GM21526 (cell line): Measurements from ENCODE around the gene PRDM10.
A peak's percentile ranks its signal among the peaks of the same experiment; 100 is the strongest.
"Not testable (repeated sequence)": the region's sequence is repeated elsewhere in the genome, so short reads cannot be mapped to it uniquely, and the experiment has no call there.

Experiments used
- ATAC-seq: cut with Tn5 transposase; IDR thresholded peaks from one replicate; pipeline ENCODE4 v1.9.1; 2021; ENCODE audit warnings: moderate library complexity; ENCODE audit not compliant: unreplicated experiment, low FRiP score

The PRDM10 gene

GRCh38 chr11:129979046-129979605 is 23.5 kb downstream of the PRDM10 start:
- ATAC-seq, result no peak

- ATAC-seq, result no peak
Measured at GRCh38 chr11:129978447-129978846, 24.2 kb downstream of the PRDM10 start.

- ATAC-seq, result no peak
Measured at GRCh38 chr11:129976328-129976727, 26.3 kb downstream of the PRDM10 start.

GRCh38 chr11:129975543-129975942 is 27.1 kb downstream of the PRDM10 start:
- ATAC-seq, result no peak

DNA sequence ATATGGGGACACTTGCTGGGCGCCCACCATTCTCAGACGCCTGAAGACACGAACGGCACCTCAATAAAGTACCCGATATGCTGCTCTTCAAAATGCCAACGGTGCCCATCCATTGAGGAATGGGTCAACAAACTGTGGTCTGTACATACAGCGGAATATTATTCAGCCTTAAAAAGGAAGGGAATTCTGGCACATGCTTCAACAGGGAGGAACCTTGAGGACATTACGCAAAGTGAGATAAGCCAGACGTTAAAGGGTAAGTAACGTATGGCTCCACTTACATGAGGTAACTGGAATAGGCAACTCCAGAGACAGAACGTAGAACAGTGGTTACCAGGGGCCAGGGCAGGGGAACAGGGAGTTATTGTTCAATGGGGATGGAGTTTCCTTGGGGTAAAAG is 28.0 kb downstream of the PRDM10 start:
- no peak for ATAC-seq

DNA sequence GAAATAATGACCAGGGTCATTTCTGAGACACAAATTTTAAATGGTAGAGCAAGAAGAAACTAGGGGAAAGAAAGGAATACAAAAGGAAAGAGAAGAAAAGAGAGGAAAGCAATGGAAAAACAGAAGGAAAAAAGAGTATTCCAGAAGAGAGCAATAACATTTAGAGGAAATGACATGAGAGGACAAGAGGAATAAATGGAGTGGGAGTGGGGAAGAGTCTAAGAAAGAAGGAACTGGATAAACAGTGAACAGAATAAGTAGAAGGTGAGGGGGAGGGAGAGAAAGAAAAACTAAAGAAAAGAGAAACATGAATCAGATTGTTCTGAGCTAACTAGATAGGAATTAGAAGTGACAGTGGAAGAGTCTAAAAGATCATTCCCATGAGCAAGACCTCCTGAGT is 28.4 kb downstream of the PRDM10 start:
- ATAC-seq, result no peak

DNA sequence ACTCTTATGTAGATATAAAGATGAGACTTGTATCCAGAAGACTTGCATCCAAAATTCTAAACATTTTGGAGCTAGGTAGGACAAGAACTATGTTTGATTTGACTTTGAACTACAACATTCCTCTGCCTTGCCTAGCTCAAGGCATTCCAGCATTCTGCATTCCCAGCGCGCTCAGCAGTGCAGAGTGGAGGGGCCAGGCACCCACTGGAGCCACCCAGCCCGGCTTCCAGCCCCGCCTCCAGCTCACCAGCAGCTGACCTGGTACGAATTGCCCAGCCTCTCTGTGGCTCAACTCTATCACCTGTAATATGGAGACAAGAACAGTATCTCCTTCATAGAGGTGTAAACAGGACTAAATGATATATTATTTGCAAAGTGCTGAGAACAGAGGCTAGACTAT is 28.8 kb downstream of the PRDM10 start:
- no peak for ATAC-seq

- peak; percentile 88 for ATAC-seq
Measured at GRCh38 chr11:129973068-129973467, 29.6 kb downstream of the PRDM10 start.

DNA sequence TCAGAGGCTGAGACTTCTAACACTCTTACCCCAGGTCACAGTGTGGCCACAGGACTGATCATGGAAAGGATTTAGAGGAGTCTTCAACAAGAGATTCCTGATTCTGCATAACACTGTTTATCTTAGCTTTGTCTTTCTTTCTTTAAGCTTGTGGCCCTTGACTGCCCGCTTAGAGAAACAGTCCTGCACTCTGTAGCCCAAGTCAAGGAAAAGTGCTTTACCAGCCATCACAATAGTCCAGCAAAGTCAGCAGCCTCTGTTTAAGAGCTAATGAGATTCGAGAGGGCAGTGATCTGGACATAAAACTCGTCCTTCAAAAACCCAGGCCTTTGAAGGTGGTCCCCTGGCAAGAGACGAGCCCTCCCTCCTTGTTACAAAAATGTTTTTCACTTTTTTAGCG is 30.0 kb downstream of the PRDM10 start:
- no peak for ATAC-seq

DNA sequence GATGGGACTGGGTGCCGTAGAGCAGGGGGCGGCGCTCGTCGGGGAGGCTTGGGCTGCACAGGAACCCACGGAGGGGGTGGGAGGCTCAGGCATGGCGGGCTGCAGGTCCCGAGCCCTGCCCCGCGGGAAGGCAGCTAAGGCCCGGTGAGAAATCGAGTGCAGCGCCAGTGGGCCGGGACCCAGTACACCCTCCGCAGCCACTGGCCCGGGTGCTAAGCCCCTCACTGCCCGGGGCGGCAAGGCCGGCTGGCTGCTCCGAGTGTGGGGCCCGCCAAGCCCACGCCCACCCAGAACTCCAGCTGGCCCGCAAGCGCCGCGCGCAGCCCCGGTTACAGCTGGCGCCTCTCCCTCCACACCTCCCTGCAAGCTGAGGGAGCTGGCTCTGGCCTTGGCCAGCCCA is 30.8 kb downstream of the PRDM10 start:
- not testable (repeated sequence) for ATAC-seq

DNA sequence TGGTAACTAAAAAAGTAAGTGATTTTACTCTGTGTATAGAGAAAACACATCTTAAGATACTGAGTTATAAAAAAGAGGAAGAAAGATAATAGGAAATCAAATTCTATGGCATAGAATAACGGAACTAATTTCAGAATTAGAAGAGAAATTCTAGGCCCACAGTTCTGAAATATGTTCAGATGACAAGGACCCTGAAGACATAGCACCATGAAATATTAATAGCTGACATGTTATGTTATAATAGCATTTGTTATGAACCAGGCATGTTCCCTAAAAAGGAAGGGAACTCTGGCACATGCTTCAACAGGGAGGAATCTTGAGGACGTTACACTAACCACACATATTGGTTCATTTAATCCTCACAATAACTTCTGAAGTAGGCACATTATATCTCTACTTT is 32.7 kb downstream of the PRDM10 start:
- no peak for ATAC-seq

DNA sequence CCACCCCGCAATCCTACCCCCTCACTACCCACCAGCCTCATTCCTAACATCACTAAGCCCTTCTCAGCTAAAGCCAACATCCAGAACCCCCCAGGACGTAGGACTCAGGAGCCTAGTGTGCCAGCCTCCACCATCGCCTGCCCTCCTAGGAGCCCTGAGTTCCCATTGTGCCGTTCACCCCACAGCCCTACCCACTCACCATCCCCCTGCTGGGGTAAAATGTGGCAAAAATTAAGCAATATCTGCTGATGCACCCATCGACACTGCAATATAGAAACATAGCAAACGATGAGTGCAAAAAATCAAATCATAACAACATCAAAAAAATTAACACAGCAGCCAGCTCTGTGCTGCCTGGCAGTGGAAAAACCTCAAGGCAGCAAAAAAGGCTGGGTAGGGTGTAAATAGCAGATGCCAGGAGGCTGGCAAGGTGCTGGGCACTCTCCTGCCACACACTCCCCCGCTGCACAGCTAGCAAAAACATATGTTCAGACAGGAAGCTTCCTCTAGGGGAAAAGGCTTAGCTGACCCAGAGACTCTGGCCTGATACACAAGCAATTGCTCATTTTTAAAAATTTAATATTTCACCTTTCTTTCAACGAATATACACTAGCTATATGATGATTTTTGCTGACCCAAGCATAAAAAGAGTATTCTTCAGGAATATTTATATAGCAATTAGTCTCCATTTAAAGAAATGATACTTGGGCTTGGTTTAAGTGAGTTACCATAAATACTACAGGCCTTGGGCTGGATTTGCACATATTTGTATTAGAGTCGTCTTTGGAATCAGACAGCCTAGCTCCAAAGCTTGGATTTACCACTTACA is 33.8 kb downstream of the PRDM10 start:
- ATAC-seq, result no peak

DNA sequence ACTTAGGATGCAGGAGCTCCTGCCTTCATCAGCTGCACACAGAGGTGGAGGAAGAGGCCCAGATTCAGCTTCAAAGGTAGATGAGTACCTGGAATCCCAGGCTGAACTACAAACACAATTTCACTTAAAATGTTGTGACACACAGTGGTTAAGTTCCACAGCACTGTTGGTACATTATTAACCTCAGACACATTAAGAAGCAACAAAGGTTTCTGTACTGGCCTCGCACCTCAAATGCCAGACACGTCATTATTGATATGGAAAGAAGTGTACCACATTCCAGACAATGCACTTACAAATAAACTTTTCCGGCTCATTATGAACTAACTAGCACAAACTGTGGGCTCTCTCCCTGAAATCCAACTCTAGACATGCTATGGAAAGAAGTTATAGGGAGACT is 34.6 kb downstream of the PRDM10 start:
- ATAC-seq, result no peak

DNA sequence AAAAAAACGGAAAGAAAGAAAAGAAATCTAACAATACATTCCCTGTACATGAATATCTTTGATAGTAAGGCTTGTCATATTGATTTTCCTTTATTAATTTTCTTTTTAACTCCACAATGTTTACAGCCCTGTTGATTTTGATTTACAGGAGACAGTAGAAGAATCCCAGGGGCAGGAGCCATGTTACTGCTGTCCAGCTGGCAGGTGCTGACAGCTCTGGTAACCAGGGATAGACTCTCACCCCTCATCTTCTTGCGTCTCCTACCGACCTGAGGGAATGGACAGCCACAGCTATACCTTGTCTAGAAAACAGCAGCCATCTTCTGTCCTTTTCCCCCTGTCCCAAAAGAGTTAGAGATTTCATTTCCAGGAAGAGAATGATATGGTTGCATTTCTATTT is 37.4 kb downstream of the PRDM10 start:
- ATAC-seq, result no peak

DNA sequence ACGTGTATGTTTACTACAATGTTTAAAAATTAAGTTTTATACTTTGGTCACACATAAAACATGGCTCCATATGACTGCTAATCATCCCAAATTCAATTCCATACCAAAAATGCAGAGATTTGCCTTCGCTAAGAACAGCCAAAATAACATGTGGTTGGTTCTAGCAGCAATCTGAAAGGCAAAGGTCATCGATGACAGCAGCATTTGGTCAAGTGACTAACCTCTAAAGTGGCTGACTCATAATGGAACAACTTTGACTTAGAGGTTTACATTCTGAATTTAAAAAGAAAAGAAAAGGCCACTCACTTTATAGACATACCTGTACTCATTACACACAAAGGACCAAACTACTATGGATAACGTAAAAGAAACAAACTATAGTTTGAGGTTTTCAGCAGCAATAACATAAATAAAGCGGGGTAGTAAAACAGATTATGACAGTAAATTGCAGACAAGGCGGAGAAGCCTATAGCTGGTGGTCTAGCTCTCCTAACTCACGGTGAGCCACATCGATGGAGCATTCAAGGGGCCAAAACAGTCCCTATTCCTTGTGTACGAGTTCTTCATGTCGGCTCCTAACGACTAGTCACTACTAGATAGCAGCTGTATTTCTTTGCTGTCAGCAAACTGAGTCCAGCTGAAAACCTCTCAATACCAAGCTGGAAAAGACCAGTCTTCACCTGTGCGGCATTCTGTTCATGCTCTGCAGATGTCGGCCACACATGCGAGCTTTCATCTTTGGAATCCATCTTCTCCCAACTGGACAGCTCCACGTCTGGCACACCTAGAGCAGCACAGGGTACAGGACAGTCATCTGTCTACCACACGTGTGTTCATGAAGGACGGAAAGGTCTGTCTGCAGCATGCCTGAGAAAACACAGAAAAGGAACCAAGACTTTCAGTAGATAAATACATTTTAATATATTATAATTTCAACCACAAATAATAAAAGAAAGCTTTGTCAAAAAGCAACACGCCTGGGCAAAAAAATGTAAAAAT is 42.1 kb downstream of the PRDM10 start:
- ATAC-seq, result peak; percentile 84

DNA sequence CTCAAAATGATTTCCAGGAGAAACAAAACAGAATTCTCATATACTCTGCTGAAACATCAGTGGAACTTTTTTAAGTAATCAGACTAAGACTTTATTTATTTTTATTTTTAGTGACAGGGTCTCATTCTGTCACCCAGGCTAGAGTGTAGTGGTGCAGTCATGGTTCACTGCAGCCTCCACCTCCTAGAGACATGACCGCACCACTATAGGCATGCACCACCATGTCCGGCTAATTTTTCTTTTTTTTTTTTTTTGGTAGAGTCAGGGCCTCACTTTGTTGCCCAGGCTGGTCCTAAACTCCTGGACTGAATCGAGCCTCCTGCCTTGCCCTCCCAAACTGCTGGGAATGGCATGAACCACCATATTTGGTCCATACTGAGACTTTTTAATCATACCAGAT is 42.9 kb downstream of the PRDM10 start:
- no peak for ATAC-seq

GRCh38 chr11:129955282-129955681 is 47.4 kb downstream of the PRDM10 start:
- no peak for ATAC-seq

DNA sequence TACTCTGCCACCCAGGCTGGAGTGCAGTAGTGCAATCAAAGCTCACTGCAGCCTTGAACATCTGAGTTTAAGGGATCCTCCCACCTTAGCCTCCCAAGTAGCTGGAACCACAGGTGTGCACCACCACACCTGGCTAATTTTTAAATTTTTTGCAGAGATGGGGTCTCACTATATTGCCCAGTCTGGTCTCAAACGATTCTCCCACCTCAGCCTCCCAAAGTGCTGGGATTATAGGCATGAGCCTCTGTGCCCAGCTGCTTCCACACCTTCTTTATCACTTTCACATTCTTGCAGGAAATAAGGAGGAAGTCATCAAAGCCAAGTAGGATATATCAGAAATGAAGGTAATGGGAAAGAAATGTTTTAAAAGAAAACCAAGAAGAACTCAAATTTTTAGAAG is 47.9 kb downstream of the PRDM10 start:
- not testable (repeated sequence) for ATAC-seq

DNA sequence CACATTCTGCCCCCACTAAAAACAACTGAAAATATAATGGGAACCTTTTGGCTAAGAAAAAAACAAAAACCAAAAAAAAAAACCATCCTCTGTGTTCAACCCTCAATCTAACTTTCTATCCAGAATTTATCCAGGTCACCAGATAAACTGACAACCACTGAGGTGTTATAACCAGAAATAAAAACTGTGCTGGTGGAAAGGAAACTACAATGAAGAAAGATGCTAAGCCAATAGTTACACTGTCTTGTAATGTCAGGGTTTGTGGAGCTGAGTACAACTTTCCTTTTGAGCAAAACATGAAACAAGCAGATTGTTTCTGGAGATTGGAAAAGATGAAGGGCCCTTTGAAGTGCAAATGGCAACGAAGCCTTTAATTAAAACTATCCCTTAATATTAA is 50.8 kb downstream of the PRDM10 start:
- no peak for ATAC-seq

- no peak for ATAC-seq
Measured at GRCh38 chr11:129951201-129951865, 51.3 kb downstream of the PRDM10 start.
